NCI-H82 treated with DMSO at 0.1 percent for 48 hours (cell line): Measurements from ENCODE around the gene TIE1.
"Not testable (repeated sequence)": the region's sequence is repeated elsewhere in the genome, so short reads cannot be mapped to it uniquely, and the experiment has no call there.

ENCODE experiments used
- DNase-seq: peaks from one replicate; lab custom pipeline; 2025; ENCODE audit not compliant: unreplicated experiment; lab: John Stamatoyannopoulos, UW

Gene TIE1

DNA sequence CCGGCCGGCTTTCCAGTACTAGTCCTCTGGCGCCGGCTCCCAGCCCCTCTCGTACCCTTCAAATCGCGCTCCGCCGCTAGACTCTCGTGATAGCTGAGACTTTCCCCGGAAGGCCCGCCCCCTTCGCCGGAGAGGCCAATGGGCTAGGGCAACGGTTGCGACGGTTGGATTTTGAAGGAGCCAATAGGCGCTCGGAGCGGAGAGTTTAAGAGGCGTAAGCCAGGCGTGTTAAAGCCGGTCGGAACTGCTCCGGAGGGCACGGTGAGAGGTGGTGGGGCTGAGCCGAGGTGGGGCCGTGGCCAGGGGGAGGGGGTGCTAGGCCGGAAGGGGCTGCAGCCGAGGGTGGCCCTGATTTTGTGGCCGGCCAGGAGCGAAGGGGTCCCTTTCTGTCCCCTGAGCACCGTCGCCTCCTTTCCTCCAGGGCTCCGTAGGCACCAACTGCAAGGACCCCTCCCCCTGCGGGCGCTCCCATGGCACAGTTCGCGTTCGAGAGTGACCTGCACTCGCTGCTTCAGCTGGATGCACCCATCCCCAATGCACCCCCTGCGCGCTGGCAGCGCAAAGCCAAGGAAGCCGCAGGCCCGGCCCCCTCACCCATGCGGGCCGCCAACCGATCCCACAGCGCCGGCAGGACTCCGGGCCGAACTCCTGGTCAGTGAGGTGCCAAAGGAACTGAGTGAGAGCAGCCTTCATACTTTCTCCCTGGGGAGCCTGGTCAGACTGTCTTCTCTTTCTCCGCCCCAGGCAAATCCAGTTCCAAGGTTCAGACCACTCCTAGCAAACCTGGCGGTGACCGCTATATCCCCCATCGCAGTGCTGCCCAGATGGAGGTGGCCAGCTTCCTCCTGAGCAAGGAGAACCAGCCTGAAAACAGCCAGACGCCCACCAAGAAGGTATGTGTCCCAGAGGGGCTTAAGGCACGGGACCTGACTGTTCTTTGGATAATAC, 58.2 kb downstream of the TIE1 start, which contains the start of gene CDC20:
TSS of gene CDC20 (plus strand) at position 236 of the 948 bp plus-strand sequence. CDS start at position 471, 235 bp downstream.
- DNase-seq: peak; percentile 98

- DNase-seq: no peak
These were observed 58.9 kb downstream of the TIE1 start for GRCh38 chr1:43359696-43360095.

GRCh38 chr1:43360616-43361015, 59.8 kb downstream of the TIE1 start:
- no peak for DNase-seq

DNA sequence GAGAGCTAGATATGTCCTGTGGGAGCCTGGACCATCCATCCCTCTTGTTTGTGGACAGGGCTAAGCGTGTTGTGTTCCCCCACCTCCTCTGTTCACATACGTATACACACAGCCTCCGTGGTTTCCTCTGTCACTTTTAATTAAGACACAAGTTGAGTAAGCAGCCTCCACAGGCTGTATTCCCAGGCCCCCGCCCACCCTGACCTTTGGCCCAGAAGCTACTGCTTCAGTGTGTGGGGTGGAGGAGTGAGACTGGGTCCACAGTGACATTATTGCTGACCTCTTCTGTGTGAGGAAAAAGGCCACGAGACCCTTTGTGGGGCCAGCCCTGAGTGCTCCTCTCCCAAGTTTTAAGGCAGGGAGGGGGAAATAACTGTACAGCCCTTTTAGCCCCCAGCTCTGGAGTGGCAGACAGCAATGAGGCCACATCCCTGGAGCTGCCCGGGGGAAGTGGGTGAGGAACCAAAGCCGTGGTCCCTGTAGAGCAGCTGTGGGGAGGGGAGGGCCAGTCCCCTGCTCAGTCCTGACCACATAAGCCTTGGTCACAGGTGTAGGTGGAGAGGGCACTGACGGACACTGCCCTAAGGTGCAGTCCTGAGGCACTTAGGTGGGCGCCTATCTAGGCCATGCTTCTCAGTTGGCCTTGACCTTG, 62.6 kb downstream of the TIE1 start:
- no peak for DNase-seq

- no peak for DNase-seq
These were observed 63.2 kb downstream of the TIE1 start for GRCh38 chr1:43363935-43364525.

GRCh38 chr1:43365678-43366077, 64.9 kb downstream of the TIE1 start:
- DNase-seq: no peak

DNA sequence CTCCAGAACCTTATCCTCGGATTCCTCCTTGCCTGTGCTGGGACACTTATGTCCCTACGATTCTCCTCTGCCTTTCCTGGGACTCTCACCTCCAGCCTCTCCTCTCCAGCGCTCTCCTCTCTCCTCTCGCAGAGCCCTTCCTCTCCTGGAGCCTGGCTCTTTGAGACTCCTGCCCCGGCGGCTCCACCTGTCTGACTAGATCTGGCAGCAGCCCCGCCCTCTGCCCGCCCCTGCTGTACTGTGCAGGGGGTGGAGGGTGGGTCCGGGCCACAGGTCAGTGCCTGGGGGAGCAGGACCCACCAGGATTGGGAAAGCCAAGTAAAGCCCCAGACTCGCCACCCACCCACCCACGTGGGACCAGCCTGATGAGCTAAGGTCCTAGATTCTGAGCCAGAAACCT, 65.4 kb downstream of the TIE1 start:
- no peak for DNase-seq

GRCh38 chr1:43366601-43367025, 65.8 kb downstream of the TIE1 start:
- DNase-seq: no peak

DNA sequence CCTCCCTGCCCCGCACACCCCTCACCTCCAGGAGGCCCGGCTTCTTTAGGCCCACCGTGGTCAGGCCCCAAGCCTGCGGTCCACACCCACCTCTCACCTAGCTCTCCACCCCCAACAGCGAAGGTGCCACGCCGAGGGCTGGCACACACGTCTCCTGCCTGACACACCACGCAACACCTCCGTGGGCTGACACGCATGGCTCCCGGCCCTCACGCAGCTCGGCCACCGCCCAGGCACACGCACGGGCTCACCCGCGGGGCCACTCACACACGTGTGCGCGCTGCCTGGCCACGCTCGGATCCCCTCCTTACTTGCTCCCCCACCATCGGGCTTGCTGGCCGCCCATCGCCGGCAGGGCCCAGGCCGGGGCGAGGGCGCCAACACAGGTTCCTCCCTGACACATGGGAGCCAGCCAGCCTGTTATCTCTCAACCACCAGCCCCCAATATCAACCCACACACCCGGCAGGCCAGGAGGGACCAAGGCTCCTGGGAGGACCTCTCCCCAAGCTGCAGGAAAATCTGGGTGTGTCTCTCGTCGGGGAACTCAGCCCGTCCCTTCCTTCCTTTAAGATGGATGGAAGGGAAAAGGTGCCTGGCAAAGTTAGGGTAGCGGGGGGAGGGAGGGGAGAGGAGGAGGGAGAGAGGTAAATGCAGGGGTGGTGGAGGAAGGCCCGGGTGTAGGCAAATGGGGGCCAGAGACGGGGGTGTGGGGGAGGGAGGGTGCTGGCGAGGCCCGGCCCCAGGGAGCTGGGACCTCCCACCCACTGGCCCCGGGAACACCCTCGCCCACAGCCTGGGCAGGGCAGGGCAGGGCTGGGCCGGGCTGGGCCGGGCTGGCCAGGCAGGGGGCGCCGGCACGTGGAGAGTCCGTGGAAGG, 66.5 kb downstream of the TIE1 start:
- no peak for DNase-seq

DNA sequence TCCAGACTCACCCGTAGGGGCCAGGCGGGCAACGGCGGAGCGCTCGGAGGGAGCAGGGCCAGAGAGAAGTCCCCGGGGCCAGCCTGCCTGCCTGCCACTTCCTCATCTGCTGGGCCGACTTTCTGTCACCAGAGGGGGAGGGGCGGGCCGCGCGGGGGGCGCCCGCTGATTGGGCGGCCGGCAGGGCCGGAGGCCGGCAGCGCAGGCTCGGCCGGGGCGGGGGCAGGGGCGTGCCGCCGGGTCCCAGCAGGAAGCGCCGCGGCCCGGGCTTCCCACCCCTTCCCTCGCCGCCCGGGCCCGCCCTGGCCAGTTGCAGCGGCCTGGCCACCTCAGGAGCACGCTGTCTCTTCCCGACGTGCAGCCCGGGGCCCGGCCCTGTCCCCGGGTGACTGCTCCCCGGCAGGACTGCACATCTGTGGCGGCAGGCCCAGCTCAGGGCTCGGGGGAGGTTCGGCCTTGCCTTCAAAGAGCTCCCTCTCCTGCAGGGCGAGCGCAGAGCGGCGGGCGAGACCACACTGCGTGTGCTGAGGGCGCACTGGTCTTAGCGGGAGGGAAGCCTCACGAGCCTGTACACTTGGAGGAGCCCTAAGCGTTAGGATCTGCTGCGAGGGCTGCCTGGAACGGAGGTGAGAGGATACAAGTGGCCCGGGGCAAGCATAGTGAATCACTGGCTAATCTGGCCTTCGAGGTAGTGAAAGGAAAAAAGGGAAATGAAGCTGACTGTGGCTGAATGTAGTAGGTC, 67.3 kb downstream of the TIE1 start, which contains the start of gene ELOVL1:
TSS of gene ELOVL1 (minus strand) at position 108 of the 742 bp plus-strand sequence. CDS start 2,402 bp downstream, outside the sequence.
- DNase-seq: peak; percentile 66

GRCh38 chr1:43368646-43369020, 67.9 kb downstream of the TIE1 start:
- no peak for DNase-seq

- DNase-seq: not testable (repeated sequence)
These were observed 69.0 kb downstream of the TIE1 start for GRCh38 chr1:43369779-43370178.

GRCh38 chr1:43370564-43370963, 69.8 kb downstream of the TIE1 start:
- no peak for DNase-seq

DNA sequence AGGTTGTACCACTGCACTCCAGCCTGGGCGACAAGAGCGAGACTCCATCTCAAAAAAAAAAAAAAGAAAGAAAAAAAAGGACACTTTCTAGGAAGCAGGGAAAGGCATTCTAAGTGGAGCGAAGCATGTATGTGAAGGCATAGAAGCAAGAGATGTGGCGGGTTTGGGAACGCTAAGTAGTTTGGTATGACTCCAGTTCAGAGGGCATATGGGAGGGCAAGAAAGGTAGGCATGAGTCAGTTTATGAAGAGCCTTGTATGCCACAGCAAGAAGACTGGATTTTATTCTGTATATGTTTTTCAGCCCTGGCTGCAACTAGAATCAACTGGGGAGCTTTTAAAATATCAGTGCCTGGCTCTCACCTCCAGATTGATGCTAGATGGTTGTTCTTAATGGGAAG, 71.4 kb downstream of the TIE1 start:
- DNase-seq: no peak
